Measurements from ENCODE around the gene PIGV.

Gene PIGV

DNA sequence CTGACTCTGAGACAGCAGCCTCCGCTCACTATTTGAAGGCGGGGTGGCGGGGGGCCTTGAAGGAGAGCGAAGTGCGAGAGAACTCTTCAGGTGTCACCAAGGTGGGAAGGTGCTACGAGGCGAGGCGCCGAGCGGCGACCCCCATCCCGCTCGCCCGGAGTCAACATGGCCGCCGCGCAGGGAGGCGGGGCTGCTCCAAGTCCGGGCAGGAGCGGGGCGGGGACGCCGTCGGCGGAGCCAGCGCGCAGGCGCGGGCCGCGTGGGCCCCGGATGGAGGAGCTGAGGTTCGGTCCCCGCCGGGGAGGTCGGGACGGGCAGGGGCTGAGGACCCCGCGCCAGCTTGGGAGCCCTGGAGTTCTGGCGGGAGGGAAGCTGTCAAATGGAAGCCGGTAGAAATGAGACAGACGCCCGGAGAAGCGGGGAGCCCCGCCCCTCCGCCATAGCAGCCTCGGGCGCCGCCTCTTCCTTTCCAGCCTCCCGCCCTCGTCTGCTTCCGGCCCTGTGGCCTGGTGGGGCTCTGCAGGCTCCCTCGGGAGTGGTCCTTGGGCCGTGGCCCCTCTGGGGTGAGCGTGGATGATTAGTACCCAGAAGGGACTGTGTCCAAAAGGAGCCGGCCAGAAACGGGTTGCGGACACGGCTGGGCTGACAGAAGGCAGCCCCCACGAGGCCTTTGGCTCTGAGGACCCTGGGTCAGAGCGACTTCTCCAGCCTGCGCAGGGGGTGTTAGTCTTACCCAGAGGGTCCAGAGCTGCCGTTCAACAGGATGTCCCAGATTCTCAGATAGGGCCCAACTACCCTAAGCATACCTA, at the start of gene PIGV (continued):
- TF ChIP-seq MEIS1 (CRISPR knock-in tag; IDR thresholded peaks at IDR 0.05; ENCODE audit: borderline replicate concordance): no peak
- no peak for TF ChIP-seq ZNF664 (tag by site-specific recombination; IDR thresholded peaks at IDR 0.05)
- TF ChIP-seq BCL11A (tag by site-specific recombination; IDR thresholded peaks at IDR 0.05; ENCODE audit: low read depth): no peak
- no peak for TF ChIP-seq ZSCAN30 (tag by site-specific recombination; IDR thresholded peaks at IDR 0.05)
- TF ChIP-seq ZNF670 (tag by site-specific recombination; IDR thresholded peaks at IDR 0.05; ENCODE audit: low read depth): no peak
- no peak for TF ChIP-seq ZNF701 (tag by site-specific recombination; IDR thresholded peaks at IDR 0.05)
- TF ChIP-seq ZBTB17 (tag by site-specific recombination; IDR thresholded peaks at IDR 0.05): peak; percentile 88
- TF ChIP-seq ZNF521 (tag by site-specific recombination; IDR thresholded peaks at IDR 0.05): no peak
- TF ChIP-seq SETDB1 (IDR thresholded peaks at IDR 0.05; ENCODE audit: insufficient read length, low read length): no peak
- TF ChIP-seq, protein P1, sequence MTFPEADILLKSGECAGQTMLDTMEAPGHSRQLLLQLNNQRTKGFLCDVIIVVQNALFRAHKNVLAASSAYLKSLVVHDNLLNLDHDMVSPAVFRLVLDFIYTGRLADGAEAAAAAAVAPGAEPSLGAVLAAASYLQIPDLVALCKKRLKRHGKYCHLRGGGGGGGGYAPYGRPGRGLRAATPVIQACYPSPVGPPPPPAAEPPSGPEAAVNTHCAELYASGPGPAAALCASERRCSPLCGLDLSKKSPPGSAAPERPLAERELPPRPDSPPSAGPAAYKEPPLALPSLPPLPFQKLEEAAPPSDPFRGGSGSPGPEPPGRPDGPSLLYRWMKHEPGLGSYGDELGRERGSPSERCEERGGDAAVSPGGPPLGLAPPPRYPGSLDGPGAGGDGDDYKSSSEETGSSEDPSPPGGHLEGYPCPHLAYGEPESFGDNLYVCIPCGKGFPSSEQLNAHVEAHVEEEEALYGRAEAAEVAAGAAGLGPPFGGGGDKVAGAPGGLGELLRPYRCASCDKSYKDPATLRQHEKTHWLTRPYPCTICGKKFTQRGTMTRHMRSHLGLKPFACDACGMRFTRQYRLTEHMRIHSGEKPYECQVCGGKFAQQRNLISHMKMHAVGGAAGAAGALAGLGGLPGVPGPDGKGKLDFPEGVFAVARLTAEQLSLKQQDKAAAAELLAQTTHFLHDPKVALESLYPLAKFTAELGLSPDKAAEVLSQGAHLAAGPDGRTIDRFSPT (tag by site-specific recombination; IDR thresholded peaks at IDR 0.05): no peak
- no peak for TF ChIP-seq SCRT1 (tag by site-specific recombination; IDR thresholded peaks at IDR 0.05; ENCODE audit: borderline replicate concordance)
- TF ChIP-seq ZNF623 (tag by site-specific recombination; IDR thresholded peaks at IDR 0.05): no peak
- TF ChIP-seq SCRT2 (tag by site-specific recombination; IDR thresholded peaks at IDR 0.05): peak; percentile 8; the same call in 1 of the 2 replicates
- peak; percentile 57; the same call in 1 of the 2 replicates for TF ChIP-seq ZNF24 (tag by site-specific recombination; IDR thresholded peaks at IDR 0.05)
- TF ChIP-seq, protein P2, sequence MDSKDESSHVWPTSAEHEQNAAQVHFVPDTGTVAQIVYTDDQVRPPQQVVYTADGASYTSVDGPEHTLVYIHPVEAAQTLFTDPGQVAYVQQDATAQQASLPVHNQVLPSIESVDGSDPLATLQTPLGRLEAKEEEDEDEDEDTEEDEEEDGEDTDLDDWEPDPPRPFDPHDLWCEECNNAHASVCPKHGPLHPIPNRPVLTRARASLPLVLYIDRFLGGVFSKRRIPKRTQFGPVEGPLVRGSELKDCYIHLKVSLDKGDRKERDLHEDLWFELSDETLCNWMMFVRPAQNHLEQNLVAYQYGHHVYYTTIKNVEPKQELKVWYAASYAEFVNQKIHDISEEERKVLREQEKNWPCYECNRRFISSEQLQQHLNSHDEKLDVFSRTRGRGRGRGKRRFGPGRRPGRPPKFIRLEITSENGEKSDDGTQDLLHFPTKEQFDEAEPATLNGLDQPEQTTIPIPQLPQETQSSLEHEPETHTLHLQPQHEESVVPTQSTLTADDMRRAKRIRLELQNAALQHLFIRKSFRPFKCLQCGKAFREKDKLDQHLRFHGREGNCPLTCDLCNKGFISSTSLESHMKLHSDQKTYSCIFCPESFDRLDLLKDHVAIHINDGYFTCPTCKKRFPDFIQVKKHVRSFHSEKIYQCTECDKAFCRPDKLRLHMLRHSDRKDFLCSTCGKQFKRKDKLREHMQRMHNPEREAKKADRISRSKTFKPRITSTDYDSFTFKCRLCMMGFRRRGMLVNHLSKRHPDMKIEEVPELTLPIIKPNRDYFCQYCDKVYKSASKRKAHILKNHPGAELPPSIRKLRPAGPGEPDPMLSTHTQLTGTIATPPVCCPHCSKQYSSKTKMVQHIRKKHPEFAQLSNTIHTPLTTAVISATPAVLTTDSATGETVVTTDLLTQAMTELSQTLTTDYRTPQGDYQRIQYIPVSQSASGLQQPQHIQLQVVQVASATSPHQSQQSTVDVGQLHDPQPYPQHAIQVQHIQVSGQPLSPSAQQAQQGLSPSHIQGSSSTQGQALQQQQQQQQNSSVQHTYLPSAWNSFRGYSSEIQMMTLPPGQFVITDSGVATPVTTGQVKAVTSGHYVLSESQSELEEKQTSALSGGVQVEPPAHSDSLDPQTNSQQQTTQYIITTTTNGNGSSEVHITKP (tag by site-specific recombination; IDR thresholded peaks at IDR 0.05): peak; percentile 82
- TF ChIP-seq ZNF514 (tag by site-specific recombination; IDR thresholded peaks at IDR 0.05): no peak
- TF ChIP-seq, protein P3, sequence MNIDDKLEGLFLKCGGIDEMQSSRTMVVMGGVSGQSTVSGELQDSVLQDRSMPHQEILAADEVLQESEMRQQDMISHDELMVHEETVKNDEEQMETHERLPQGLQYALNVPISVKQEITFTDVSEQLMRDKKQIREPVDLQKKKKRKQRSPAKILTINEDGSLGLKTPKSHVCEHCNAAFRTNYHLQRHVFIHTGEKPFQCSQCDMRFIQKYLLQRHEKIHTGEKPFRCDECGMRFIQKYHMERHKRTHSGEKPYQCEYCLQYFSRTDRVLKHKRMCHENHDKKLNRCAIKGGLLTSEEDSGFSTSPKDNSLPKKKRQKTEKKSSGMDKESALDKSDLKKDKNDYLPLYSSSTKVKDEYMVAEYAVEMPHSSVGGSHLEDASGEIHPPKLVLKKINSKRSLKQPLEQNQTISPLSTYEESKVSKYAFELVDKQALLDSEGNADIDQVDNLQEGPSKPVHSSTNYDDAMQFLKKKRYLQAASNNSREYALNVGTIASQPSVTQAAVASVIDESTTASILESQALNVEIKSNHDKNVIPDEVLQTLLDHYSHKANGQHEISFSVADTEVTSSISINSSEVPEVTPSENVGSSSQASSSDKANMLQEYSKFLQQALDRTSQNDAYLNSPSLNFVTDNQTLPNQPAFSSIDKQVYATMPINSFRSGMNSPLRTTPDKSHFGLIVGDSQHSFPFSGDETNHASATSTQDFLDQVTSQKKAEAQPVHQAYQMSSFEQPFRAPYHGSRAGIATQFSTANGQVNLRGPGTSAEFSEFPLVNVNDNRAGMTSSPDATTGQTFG (tag by site-specific recombination; IDR thresholded peaks at IDR 0.05; ENCODE audit: borderline replicate concordance): no peak
- no peak for TF ChIP-seq ZNF596 (tag by site-specific recombination; IDR thresholded peaks at IDR 0.05)
- no peak for TF ChIP-seq ZNF341 (tag by site-specific recombination; IDR thresholded peaks at IDR 0.05; ENCODE audit: low read depth)
- TF ChIP-seq ZNF174 (tag by site-specific recombination; IDR thresholded peaks at IDR 0.05): no peak
- TF ChIP-seq, protein P4, sequence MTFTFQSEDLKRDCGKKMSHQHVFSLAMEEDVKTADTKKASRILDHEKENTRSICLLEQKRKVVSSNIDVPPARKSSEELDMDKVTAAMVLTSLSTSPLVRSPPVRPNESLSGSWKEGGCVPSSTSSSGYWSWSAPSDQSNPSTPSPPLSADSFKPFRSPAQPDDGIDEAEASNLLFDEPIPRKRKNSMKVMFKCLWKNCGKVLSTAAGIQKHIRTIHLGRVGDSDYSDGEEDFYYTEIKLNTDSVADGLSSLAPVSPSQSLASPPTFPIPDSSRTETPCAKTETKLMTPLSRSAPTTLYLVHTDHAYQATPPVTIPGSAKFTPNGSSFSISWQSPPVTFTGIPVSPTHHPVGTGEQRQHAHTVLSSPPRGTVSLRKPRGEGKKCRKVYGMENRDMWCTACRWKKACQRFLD (tag by site-specific recombination; IDR thresholded peaks at IDR 0.05): no peak
- TF ChIP-seq REST (tag by site-specific recombination; IDR thresholded peaks at IDR 0.05): no peak
- no peak for TF ChIP-seq ZNF18 (tag by site-specific recombination; IDR thresholded peaks at IDR 0.05)
- no peak for TF ChIP-seq ZNF223 (tag by site-specific recombination; IDR thresholded peaks at IDR 0.05)
- TF ChIP-seq KLF7 (tag by site-specific recombination; IDR thresholded peaks at IDR 0.05; ENCODE audit: borderline replicate concordance): peak; percentile 39; the same call in 1 of the 2 replicates
